Lower leg skin (tissue), 3 donors: ENCODE measurements around the gene ING5.

ENCODE experiments used
- CTCF ChIP-seq, 3 donors: fragments of 450-650 bp; IDR thresholded peaks; one replicate each; pipeline ENCODE4 v1.5.1; 2016; ENCODE audit warnings: antibody characterized with exemption in 3 of 3, mild to moderate bottlenecking in 3 of 3, moderate library complexity in 2 of 3
- POLR2A ChIP-seq, 2 donors: fragments of 450-650 bp; IDR thresholded peaks; one replicate each; pipeline ENCODE4 v1.6.1; 2016 to 2017; ENCODE audit warnings: antibody characterized with exemption in 2 of 2, mild to moderate bottlenecking in 1 of 2, moderate library complexity in 1 of 2

- no peak for TF ChIP-seq CTCF (IDR thresholded peaks at IDR 0.05)
- no peak for TF ChIP-seq POLR2A (IDR thresholded peaks at IDR 0.05)
These were observed 17.3 kb downstream of the ING5 start for GRCh38 chr2:241719093-241719492.
